NCI-H2029 (cell line): ENCODE data around the gene LRBA.

Source experiments
- DNase-seq: peaks from one replicate; lab custom pipeline; 2025; lab: John Stamatoyannopoulos, UW

Gene LRBA

DNA sequence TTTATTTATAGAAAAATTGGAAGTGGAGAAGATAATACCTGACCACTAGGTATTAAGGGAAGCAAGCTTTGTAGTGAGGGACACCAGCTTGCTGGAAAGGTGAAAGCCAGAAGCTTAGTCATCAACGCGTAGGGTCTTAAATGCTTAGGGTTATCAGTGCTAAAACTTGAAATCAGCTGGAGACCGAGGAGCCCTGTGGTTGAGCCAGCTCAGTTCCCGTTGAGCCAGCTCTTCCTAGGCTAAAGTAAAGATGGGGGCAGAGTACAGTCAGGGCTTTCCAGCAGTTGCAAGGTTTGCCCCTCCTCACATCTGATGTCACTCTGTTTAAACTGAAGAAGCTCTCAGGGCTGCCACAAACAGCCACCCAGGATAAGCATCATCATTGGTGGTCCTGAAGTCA, 696.1 kb downstream of the LRBA start:
- no peak for DNase-seq

DNA sequence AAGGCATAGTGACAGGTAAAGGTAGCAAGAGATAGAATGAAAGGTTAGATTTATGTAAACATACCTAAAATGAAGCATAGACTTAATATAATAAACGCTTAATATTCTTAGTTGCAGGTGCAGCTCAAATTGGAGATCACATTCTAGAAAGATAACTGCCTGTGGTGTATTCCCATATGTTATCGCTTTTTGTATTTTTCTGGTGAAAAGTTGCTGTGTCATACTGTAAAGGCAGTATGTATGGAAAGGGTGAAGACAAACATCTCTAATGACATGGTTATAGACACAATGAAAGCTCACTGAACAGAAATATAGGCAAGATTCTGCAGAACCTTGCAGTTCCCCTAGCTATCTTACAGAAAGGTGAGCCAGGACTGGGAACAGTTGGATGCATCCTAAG, 696.6 kb downstream of the LRBA start:
- no peak for DNase-seq

DNA sequence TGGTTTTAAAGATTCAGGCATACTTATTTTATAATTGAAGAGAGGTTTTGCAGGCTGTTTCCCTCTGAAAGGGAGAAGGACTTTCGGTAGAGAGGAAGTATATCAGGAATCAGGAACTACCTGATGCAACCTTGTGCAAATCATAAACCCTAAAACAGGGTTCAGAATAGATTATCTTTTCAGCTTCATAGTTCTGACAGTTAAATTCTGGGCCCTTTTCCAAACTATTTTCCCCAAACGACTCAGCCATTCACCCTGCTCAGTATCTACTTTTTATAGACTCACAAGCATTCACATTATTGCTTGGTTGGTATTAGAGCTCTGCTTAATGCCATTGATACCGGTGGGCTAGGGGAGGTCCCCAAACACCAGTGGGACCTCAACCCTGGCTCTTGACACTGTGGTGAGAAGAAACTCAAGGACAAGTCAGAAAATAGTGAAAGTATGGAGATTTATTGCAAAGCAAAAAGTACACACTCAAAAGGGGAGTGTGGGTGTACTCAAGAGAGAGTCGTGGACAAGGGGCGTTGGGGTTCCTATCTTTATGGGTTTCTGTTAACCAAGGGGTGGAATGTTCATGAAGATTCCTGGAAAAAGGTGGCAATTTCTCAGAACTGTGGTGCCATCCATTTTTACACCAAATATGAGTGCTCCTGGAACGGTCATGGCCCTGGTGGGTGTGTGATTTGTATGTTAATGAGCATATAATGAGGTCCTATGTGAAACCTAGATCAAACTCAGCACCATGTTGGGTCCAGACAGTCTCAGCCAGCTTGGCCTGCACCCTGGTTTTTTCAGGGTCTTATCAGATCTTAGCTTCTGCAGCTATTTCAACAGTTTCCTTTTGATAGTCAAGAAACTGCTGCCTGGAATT, 698.5 kb downstream of the LRBA start:
- no peak for DNase-seq

DNA sequence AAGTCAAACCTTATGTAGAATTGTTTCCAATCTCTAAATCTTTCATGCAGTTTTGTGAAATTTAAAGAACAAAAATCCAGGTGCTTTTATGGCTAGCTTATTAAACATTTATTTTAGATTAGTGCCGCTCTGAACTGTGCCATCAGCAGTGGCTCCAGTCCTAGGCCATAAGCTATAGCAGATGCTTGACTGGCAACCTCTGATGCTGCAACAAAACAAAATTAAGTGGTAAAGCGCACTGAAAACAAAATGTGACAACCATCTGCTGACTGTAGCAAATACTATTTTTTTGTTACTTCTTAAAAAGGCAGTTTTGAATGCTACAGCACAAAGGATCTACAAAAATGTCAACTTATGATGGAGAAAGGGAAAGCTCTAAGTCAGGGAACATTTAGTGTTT, 699.4 kb downstream of the LRBA start:
- no peak for DNase-seq

DNA sequence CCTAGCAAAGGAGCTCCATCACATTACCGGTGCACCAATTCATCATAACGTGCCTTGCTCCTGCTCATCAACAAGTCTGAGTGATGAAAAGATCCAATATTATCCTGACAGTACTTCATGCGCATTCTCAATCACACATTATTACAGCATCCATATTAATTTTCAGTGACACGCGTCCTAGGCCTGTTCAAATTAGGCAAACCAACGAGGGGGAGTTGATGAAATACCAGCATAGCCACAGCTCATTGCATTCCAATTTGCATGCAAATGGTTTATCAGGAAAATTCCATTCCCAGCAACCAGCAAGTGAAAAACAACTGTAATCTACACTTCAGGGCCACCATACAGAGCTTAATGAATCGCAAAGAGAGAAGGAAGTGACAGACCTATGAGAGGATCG, 699.9 kb downstream of the LRBA start:
- no peak for DNase-seq

DNA sequence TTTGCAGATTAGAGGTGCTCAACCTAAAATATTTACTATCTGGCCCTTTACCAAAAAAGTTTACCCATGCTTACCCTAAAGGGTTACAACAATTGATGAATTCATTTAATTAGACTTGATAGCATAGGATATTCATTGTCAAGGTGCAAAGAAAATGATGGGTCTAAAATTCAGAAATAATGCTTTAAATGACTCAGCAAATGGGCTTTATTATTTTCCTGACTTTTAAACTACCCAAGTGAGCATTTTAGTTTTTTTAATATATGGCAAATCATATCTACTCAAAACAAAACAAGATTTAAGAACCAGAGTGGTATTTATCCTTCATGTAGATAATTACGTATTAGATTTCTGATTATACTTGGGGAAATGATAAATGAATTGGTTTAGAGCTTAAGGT, 701.1 kb downstream of the LRBA start:
- no peak for DNase-seq

DNA sequence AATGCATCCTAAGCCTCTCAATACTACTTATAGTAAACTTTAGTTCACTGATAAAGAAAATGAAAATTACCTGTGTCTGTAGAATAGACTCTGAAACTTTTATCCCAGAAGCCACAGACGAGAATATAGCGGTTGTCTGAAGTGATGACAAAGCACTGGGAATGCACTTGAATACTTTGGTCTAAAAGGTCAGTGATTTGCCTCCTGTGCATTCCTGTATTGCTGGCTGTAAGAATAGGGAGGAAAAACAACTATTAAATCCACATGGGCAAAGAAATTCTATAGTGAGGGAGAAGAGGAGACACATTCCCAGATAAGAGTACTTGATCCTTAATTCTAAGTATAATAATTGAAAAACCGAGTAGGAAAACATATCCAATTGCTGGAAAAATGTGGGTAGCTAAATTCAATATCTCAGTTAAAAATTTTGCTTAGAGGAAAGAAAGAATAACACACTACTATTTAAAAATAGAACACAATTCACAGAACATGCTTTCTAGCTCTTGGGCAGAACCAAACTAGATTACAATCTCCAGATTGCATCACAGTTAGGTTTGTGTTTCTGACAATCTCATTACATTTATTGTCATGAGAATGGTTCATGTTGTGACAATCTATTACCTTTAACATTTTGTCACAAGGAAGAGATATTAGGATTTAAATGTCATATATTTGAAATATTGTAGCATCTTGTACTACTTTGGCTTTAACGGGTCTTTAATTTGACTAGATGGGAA, 704.8 kb downstream of the LRBA start:
- no peak for DNase-seq

DNA sequence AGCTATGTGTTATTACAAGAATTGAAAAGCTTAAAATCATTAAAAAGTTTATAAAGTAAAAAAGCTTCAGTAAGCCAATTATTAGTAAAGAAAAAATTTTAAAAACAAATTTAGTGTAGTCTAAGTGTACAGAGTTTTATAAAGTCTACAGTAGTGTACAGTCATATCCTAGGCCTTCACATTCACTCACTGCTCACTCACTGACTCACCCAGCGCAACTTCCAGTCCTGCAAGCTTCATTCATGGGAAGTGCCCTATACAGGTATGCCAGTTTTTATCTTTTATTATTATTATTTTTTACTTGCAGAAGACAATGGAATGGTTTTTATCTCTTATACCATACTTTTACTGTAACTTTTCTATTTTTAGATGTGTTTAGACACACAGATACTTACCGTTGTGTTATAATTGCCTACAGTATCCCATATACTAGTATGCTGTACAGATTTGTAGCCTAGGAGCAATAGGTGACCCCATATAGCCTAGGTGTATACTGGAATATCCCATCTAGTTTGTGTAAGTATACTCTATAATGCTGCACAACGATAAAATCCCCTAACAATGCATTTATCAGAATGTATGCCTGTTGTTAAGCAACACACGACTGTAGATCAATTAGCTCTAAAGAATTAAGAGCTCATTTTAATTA, 706.1 kb downstream of the LRBA start:
- DNase-seq, result no peak

DNA sequence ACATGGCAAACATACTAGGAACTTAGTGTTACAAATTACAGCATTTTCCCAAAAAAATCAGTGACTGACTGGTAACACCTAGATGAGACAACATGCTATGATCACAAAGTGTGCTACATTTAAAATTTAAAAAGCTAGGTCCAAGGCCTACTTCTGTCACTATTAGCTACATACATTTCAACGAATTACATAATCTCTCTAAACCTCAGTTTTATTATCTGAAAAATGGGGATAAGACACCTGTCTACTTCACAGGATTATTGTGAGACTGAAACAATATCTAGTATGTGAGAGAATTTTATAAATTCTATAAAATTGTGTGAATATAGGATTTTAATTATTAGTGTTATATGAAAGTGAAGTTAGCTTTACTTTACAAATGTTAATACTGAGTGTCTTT, 708.4 kb downstream of the LRBA start:
- no peak for DNase-seq

DNA sequence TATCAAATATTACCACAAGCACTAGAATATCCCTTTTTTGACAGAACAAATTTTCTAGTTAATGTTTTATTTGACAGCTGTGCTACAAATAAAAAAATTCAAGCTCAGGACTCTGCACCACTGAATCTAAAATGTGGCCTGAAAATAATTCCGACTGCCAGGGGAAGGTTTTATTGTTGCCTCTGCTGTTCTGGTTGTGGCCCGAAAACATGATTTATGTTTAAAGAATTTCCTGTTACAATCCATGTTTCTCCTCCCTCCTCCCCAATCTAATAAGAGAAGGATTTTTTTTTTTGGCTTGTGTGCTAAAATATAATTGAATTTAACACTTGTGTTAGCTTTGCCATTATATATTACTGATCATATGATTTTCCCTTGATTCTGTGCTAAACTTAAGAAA, 709.1 kb downstream of the LRBA start:
- DNase-seq, result no peak

DNA sequence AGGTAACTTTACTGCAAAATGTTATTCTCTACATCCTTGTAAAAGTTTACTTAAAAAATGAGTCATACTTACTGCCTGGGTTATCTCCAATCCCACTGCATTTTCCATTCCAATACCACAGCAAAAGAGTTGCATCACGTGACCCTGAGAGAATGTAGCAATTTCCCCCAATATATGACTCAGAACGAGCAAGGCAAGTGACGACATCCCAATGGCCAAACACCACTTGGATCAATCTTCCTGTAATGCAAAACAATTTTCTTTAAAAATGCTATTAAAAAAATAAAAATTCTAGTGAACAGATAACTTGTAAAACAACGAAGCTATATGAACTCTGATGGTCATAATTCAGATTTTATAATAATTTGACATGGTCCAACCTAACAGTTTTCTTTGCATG, 712.5 kb downstream of the LRBA start:
- no peak for DNase-seq

DNA sequence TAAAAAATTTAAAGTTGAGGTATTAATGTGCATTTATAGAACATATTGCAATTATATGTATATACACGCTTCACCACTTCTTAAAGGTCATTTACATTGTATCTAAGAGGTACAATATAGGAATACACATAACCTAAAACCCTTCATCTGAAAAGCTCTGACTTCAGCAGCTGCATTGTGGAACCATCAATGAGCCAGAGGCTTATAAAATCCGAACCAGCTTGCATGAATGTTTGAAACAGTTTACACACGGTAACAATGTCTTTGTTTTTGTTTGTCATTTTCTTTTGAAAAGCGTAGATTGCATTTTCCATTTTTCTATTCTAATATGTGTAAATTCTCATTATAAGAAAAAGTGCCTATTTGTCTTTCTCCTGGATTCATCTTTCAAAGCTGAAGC, 715.3 kb downstream of the LRBA start:
- DNase-seq, result no peak

DNA sequence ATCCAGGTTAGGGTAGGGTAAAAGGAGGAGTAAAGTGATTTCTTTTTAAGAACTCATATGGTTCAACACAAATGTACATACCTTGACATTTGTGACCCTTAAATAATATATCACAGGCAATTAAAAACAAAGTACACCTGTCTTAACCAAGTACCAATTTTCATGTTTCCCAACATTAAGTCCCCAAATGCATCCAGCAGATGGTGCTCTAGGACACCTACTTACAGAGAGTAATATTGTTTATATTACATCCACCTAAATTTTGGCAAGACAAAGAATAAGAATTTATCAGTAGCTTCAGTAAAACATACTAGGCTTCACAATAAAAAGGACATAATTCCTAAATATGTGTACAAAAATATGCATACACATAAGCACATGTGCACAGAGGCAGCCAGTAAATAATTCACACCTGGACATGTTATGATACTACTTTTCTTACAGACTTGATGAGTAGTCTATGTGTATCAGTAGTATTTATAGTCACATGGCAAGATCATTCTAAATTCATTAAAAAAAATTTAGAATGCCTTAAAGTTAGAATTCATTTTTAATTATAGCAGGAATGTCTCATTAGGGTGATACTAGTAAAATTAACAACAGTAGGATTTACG, 717.1 kb downstream of the LRBA start:
- peak; percentile 33 for DNase-seq

DNA sequence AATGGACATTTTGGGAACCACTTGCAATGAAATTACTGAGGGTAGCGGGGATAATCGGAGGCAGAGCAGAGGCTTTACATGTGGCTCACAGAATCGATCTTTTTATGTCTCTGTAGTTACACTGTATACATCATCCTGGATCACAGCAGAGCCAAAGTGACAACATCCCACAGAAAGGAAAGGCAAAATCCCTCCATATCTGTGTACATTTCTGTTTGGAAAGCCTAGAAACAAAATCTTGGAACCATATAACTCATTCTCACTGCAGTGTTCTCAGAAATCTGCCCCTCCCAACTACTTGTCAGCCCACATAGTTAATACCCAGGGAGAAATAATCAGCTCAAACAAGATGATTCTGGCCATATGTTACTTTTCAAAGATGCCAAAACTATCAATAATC, 725.2 kb downstream of the LRBA start:
- no peak for DNase-seq

DNA sequence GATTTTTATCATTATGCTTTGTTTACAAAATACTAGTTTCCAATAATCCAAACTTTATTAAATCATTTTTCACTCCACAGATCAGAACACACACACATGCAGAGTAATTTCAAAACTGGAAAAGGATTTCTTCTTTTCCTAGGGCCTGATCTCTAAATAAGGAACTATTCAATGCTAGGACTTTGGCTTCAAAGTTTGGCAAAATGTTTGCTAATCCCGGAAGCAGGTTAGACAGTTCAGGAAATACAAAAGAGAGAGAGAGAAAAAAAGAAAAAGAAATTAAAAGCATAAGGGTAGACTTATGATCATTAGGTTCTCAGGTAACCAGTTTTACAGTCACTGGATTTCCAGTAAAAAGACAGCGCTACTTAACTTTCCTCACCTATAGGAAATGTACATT, 725.9 kb downstream of the LRBA start:
- no peak for DNase-seq

DNA sequence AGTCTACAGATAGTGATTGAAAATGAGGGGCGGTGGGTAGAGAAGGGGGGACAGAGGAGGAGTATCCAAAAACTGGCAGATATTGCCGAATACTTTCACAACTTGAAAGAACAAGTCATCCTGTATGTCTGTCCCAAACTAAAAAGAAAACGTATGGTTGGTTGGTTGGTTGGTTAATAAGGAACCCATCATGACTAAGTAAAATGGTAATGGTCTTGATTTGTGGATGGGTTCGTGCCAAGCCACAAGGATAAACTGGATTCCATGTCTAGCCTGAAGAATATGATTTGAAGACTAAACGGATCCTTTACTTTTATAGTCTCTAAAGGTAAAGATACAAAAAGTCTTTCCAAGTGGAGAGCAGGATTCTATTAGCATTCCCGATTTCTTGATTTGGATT, 728.4 kb downstream of the LRBA start:
- DNase-seq, result no peak

DNA sequence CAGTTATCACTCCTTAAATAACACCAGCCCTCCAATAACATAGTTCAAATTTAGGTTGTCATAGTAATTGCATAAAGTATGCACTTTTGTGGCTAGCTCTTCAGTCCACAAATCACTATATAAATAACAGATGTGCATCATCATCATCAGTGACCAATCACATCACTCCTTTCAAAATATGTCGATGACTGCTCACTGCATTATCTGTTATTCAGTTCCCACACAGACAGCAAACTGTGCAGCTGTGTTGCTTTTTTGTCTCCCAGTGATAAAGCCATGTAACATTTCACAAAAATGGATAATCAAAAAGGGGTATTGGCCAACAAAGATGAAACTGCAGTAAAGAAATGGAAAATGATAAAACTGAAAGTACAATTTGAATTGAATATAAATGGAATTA, 731.4 kb downstream of the LRBA start:
- no peak for DNase-seq

DNA sequence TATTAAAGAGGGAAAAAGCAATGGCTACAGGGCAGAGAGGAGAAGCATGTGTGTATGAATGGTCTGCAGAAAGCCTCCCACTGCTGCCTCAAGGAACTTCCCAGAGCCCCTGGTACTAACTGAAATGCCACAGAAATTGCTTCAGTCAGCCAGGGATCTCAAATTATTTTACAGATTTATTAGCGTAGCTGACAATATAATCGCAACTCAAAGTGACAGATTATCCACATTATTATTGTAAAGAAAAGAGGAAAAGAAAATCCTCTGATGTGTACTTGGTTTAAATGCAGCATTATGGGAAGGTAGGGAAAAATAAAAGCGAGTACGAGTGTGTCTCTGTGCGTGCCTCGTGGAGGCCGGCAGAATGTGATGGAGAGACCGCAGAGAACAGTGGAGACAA, 734.1 kb downstream of the LRBA start:
- DNase-seq, result no peak

DNA sequence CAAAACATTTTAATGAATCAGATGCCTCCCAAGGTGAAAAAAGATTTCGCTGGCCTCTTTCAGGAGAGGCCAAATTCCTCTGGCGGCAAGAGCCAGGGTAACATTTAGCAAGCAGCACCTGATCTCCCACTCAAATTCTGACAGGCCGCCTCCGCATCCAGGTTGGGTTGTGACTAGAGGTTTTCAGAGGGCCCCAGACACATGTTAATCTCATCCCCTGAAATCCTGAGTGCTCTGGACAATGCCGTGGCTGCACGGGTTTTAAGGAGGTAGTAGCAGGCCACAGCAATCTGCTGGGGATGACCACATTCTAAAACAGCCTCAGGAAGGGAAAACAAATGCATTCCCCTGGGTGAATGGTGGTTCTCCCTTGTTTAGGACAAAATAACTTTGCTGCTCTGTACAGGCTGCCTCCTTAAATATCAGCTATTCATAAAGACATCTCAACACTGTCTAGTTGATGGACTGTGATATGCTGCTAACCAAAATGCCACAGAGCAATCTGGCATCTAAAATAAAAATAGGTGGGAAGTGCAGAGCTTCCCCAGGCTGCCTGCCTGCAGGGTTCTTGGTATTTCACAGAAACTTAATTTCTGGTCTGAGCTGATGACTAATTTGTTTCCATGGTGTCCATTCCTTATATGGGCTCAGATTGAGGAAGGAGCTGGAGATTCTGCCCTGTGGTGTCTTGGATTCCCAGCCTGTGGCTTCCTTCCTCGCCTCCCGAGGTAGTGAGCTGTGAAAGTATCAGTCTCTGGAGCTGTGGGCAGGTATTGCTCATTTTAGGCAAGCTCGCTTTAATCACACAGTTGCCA, 734.8 kb downstream of the LRBA start:
- no peak for DNase-seq

DNA sequence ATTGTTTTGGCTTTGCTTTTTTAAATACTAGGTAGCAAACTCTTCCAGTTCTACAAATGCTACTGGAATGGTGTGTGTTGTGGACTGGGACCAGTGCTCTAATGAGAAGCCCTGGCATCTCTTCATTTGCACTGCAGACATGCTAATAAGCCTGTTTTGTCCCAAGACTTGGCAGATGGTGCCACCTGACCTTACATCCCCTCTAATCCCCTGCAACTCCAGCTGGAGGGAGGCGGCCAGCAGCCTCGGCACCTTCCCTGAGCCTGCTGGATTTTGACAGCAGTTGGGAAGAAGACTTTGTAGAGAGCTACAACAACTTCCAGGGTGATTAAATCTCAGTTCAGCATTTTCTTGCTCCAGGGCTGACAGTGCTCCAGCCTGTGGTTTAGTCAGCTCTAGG, 736.9 kb downstream of the LRBA start:
- DNase-seq, result no peak

DNA sequence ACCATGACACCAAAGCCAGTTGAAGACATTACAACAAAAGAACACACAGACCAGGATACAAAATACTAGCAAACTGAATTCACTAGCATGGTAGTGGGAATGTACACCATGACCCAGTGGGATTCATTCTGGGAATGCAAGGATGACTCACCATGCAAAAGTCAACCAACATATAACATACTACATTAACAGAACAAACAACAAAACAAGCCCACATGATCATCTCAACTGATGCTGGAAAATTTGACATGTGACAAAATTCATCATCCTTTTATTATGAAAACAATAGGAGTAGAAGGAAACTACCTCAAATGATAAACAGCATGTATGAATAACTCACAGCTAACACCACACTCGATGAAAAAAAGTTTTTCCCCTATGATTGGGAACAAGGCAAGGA, 746.6 kb downstream of the LRBA start:
- DNase-seq, result no peak

DNA sequence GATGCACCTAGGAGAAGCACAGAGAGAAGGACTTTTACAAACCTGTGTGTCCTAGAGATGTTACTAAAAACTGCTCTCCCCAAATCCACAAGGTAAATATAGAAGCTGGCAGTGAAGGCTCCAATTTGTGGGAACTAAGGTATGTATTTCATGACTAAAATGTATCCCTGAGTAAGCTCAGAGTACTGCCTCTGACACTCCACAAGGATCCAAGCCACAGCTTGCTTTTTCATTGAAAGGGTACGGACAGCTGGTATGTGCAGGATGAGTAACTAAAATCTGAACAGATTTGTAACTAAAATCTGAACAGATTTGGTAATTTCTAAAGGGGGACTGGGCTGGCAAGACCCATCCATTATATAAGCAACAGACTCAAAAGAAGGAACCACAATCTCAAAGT, 749.3 kb downstream of the LRBA start:
- no peak for DNase-seq
